IMR-90 (cell line): ENCODE data around the gene USP12. TPM values are rescaled to one million over a fixed set of nuclear protein-coding genes. Genes with fewer than 3 reads are reported as not detected.

Experiments used
- ATAC-seq: fragments of 200-7000 bp; cut with Tn5 transposase; 2 replicates; pipeline ENCODE4 v1.9.1; 2020; ENCODE audit warnings: low read depth, mild to moderate bottlenecking, moderate library complexity
- BruUV-seq: library from RNA; stranded (reverse); fragments of 400-500 nt; replicated peaks from 2 replicates; lab custom pipeline; 2021; lab: Mats Ljungman, UMichigan
- CTCF ChIA-PET: fragments of 300-600 bp; formaldehyde crosslinking; extraction: SDS; loops from one replicate; lab custom pipeline; 2021; ENCODE audit warnings: antibody characterized with exemption; lab: Yijun Ruan, JAX
- POLR2A ChIA-PET: fragments of 300-600 bp; sonication (Branson Sonifier 250); formaldehyde crosslinking; loops from one replicate; lab custom pipeline; 2022; ENCODE audit warnings: antibody characterized with exemption; ENCODE audit not compliant: unreplicated experiment; lab: Charles Lee
- DNase-seq: peaks from one replicate; pipeline ENCODE4 v3.0.0; 2013
- H2AFZ ChIP-seq: replicated peaks from 2 replicates; pipeline ENCODE3; 2013; ENCODE audit warnings: low read length, mild to moderate bottlenecking; ENCODE audit not compliant: poor library complexity
- H2AK5ac ChIP-seq: 2 replicates; pipeline ENCODE4 v1.6.1; 2013; ENCODE audit warnings: low read depth, low read length, inconsistent platforms
- H2AK9ac ChIP-seq: replicated peaks from 2 replicates; pipeline ENCODE3; 2013; ENCODE audit warnings: mild to moderate bottlenecking, low read depth, low read length, moderate library complexity; ENCODE audit not compliant: poor library complexity
- H2BK120ac ChIP-seq: 2 replicates; pipeline ENCODE4 v1.6.1; 2013; ENCODE audit warnings: low read depth, low read length, inconsistent platforms
- H2BK15ac ChIP-seq: 3 replicates; pipeline ENCODE4 v1.6.1; 2013; ENCODE audit warnings: low read depth, low read length, inconsistent platforms
- H2BK20ac ChIP-seq: 2 replicates; pipeline ENCODE4 v1.6.1; 2013; ENCODE audit warnings: low read depth, mild to moderate bottlenecking, inconsistent platforms, low read length, moderate library complexity
- H2BK5ac ChIP-seq: 2 replicates; pipeline ENCODE4 v1.6.1; 2013; ENCODE audit warnings: mild to moderate bottlenecking, low read depth, low read length, inconsistent platforms; ENCODE audit not compliant: poor library complexity, severe bottlenecking
- H3K14ac ChIP-seq: replicated peaks from 2 replicates; pipeline ENCODE4 v1.6.1; 2013; ENCODE audit warnings: low read depth, low read length, inconsistent platforms
- H3K18ac ChIP-seq: 2 replicates; pipeline ENCODE4 v1.6.1; 2013; ENCODE audit warnings: low read depth, low read length, control low read depth
- H3K23ac ChIP-seq: 2 replicates; pipeline ENCODE4 v1.6.1; 2013; ENCODE audit warnings: low read depth, low read length, inconsistent platforms
- H3K27ac ChIP-seq: 2 replicates; pipeline ENCODE4 v1.5.1; 2013; ENCODE audit warnings: mild to moderate bottlenecking, control low read depth, low read length; ENCODE audit not compliant: insufficient read depth
- H3K27me3 ChIP-seq: 2 replicates; pipeline ENCODE4 v1.6.1; 2013; ENCODE audit warnings: low read length; ENCODE audit not compliant: control insufficient read depth, insufficient read depth
- H3K36me3 ChIP-seq: 2 replicates; pipeline ENCODE4 v1.6.1; 2013; ENCODE audit warnings: low read length, mixed read lengths; ENCODE audit not compliant: control insufficient read depth, insufficient read depth
- H3K4ac ChIP-seq: 2 replicates; pipeline ENCODE4 v1.6.1; 2013; ENCODE audit warnings: low read depth, low read length, inconsistent platforms
- H3K4me1 ChIP-seq: 2 replicates; pipeline ENCODE4 v1.6.1; 2013; ENCODE audit warnings: low read length, mixed read lengths; ENCODE audit not compliant: control insufficient read depth, insufficient read depth
- H3K4me2 ChIP-seq: 2 replicates; pipeline ENCODE4 v1.6.1; 2013; ENCODE audit warnings: low read depth, mild to moderate bottlenecking, control low read depth, low read length, moderate library complexity
- H3K4me3 ChIP-seq: 2 replicates; pipeline ENCODE4 v1.5.1; 2013; ENCODE audit warnings: low read depth, mild to moderate bottlenecking, control low read depth, low read length, moderate library complexity; ENCODE audit not compliant: insufficient read depth
- H3K56ac ChIP-seq: 2 replicates; pipeline ENCODE4 v1.6.1; 2013; ENCODE audit warnings: low read length, inconsistent platforms; ENCODE audit not compliant: insufficient read depth; ENCODE audit errors: extremely low read depth
- H3K79me1 ChIP-seq, 2 experiments: 2 replicates each; pipeline ENCODE4 v1.6.1; 2013; ENCODE audit warnings: low read length in 2 of 2, inconsistent platforms in 1 of 2, low read depth in 1 of 2
- H3K9ac ChIP-seq: 2 replicates; pipeline ENCODE4 v1.6.1; 2013; ENCODE audit warnings: low read depth, low read length, control low read depth
- H3K9me1 ChIP-seq: 2 replicates; pipeline ENCODE4 v1.6.1; 2013; ENCODE audit warnings: low read length, inconsistent platforms; ENCODE audit not compliant: insufficient read depth
- H3K9me3 ChIP-seq: 2 replicates; pipeline ENCODE4 v1.6.1; 2013; ENCODE audit warnings: low read length; ENCODE audit not compliant: control insufficient read depth, insufficient read depth
- H4K20me1 ChIP-seq: 2 replicates; pipeline ENCODE4 v1.6.1; 2013; ENCODE audit warnings: low read length, inconsistent platforms; ENCODE audit not compliant: insufficient read depth
- H4K5ac ChIP-seq: 2 replicates; pipeline ENCODE4 v1.6.1; 2013; ENCODE audit warnings: mild to moderate bottlenecking, low read depth, low read length, control low read depth
- H4K8ac ChIP-seq, 2 experiments: 2 replicates each; pipeline ENCODE4 v1.6.1; 2013; ENCODE audit warnings: low read depth in 2 of 2, low read length in 2 of 2, control low read depth in 1 of 2, inconsistent platforms in 1 of 2
- H4K91ac ChIP-seq: 2 replicates; pipeline ENCODE4 v1.6.1; 2013; ENCODE audit warnings: low read depth, low read length, inconsistent platforms; ENCODE audit not compliant: insufficient read depth
- FOS ChIP-seq: fragments of 150-350 bp; IDR thresholded peaks from 2 replicates; pipeline ENCODE4 v1.6.1; 2016; ENCODE audit warnings: low read depth, low read length
- SMC3 ChIP-seq: fragments of 150-350 bp; IDR thresholded peaks from 2 replicates; pipeline ENCODE4 v1.6.1; 2016; ENCODE audit warnings: low read depth, mild to moderate bottlenecking, antibody characterized with exemption, low read length, moderate library complexity
- WGBS, 2 experiments: methylation state at CpG; one replicate each; pipeline versions ENCODE4 v1.1.5 to v1.1.7; 2013; ENCODE audit warnings: missing lambda C conversion rate in 2 of 2; ENCODE audit not compliant: insufficient read length in 1 of 2; ENCODE audit errors: extremely low coverage in 2 of 2; 5-methylcytosine and 5-hydroxymethylcytosine counted together
- dilution Hi-C: fragments of 300-500 bp; cut with HindIII; formaldehyde crosslinking; loops from one replicate; pipeline ENCODE4 v1.14.3; 2018; ENCODE audit warnings: low sequenced_read_pairs; ENCODE audit not compliant: unreplicated experiment
- in situ Hi-C: fragments of 300-500 bp; cut with MboI; formaldehyde crosslinking; loops from 3 replicates; pipeline ENCODE4 v1.14.3; 2019; ENCODE audit warnings: low sequenced_read_pairs, inconsistent platforms, mixed read lengths
- intact Hi-C: fragments of 100-400 bp; cut with micrococcal nuclease; formaldehyde crosslinking; loops from 2 replicates; pipeline ENCODE4 v1.10.0; 2022
- polyA plus RNA-seq, 3 experiments: library from polyadenylated mRNA; depleted of rRNA; stranded (reverse); fragments of >200 nt; gene quantifications; 2 replicates each; pipeline ENCODE4 v1.2.3, GENCODE V29; 2012; ENCODE audit warnings: low replicate concordance in 1 of 3
- total RNA-seq: library from RNA; depleted of rRNA; stranded (reverse); fragments of >200 nt; gene quantifications from 2 replicates; pipeline ENCODE4 v1.2.3, GENCODE V29; 2012

The USP12 gene
- total and polyA plus RNA-seq, 2 of the 4 experiments (the other 2 are of a cell fraction): 11.8 to 16.5 TPM

DNA sequence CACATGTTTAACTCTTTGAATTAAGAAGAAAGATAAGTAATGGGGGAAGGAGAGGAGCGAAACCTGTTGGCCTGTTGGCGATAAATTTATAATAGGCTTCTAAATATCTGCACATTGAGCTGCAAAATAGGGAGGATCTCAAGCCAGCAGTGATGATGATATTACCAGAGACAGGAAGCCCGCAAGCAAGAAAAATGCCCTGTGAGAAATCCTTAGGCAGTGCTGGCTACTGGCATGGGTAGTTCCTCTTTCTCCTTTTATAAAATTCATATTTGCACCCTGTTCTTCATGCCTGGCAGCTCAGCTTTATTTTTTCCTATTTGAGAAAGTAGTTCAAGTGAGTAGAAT, 858 bp upstream of the USP12 start:
- H4K91ac ChIP-seq: peak overlapping the region; percentile 5; the same call in 1 of the 2 replicates
- H2AK9ac ChIP-seq: no peak overlapping the region
- dilution Hi-C loops: no loop called here
- peaks cover 16% of the 10 kb centered on the region for H3K9me1 ChIP-seq
- H4K8ac ChIP-seq: peak overlapping the region in 1 of 2 experiments; percentile 18; a peak in 2 of 4 replicates
- POLR2A ChIA-PET: interaction anchor here (0.5 kb wide), 1 partner anchor 11 kb away, joined by 24 read pairs; no protein-coding TSS in a partner anchor
- no peak overlapping the region; the same call in 1 of the 2 replicates for H3K4ac ChIP-seq
- peak overlapping the region; percentile 52 for H2AFZ ChIP-seq
- no peak overlapping the region for H2BK15ac ChIP-seq
- H3K79me1 ChIP-seq: peaks cover 4 to 29% of the 10 kb centered on the region in 2 experiments; a peak in 3 of 4 replicates
- in situ Hi-C loops: loop anchor here (10.0 kb wide), 2 partner anchors 102 to 188 kb away; partner anchors contain the start of gene RASL11A
- peak overlapping the region; percentile 73 for H3K4me2 ChIP-seq
- no peaks in the 10 kb centered on the region for H3K36me3 ChIP-seq
- 0 out of 2 replicates have a peak overlapping the region, but pooled peaks have one; percentile 2 for H3K56ac ChIP-seq
- peak; percentile 63 for DNase-seq
- H2BK120ac ChIP-seq: no peak overlapping the region
- no peak for ATAC-seq
- no TSS peak for BruUV-seq
- CTCF ChIA-PET: interaction anchor here (1.0 to 1.3 kb wide), 2 partner anchors 188 to 190 kb away, joined by 3 to 4 read pairs; no protein-coding TSS in a partner anchor
- peak overlapping the region; percentile 28; the same call in 1 of the 2 replicates for H3K18ac ChIP-seq
- peaks cover 12% of the 10 kb centered on the region for H3K4me1 ChIP-seq
- no peak overlapping the region for H2BK20ac ChIP-seq
- H3K4me3 ChIP-seq: peak overlapping the region; percentile 64
- peak overlapping the region; percentile 44; the same call in 1 of the 2 replicates for H3K27ac ChIP-seq
- no peak overlapping the region for H4K5ac ChIP-seq
- peak overlapping the region; percentile 6; the same call in 1 of the 2 replicates for H3K23ac ChIP-seq
- no peak for TF ChIP-seq FOS
- TF ChIP-seq SMC3: 0 out of 2 replicates have a peak, but pooled peaks have one; percentile 7
- H3K27me3 ChIP-seq: no peaks in the 10 kb centered on the region
- H3K9me3 ChIP-seq: no peaks in the 10 kb centered on the region
- intact Hi-C loops: loop anchor here (1.0 kb wide), 1 partner anchor 79 kb away; the partner anchor contains the start of gene RPL21
- peak overlapping the region; percentile 86 for H2BK5ac ChIP-seq
- WGBS, 2 experiments: no CpG with 5 or more reads among the region's 3 CpGs
- no peak overlapping the region for H3K14ac ChIP-seq
- no peak overlapping the region for H2AK5ac ChIP-seq
- H4K20me1 ChIP-seq: peaks cover 31% of the 10 kb centered on the region
- peak overlapping the region; percentile 59; the same call in 1 of the 2 replicates for H3K9ac ChIP-seq
